HEK293 (cell line): ENCODE results near the gene C12orf42.

ENCODE experiments used
- CTCF ChIA-PET: fragments of 350-600 bp; formaldehyde crosslinking; extraction: SDS; loops from one replicate; lab custom pipeline; 2021; ENCODE audit warnings: antibody characterized with exemption; lab: Yijun Ruan, JAX
- POLR2A ChIA-PET: fragments of 300-600 bp; formaldehyde crosslinking; extraction: SDS; loops from one replicate; lab custom pipeline; 2020; ENCODE audit warnings: antibody characterized with exemption, inconsistent platforms; lab: Yijun Ruan, JAX
- H3K27ac ChIP-seq: fragments of 200-500 bp; sonication (Bioruptor generic); 2 replicates; pipeline ENCODE4 v1.5.1; 2014; ENCODE audit warnings: low read depth, low read length, control low read depth, inconsistent platforms; ENCODE audit errors: extremely low read depth
- H3K36me3 ChIP-seq, 2 experiments: fragments of 200-500 bp in 1 of 2; sonication (Bioruptor generic) in 1 of 2; 1 replicate in 1 of 2; 2 replicates in 1 of 2; pipeline ENCODE4 v1.5.1; 2014 to 2017; ENCODE audit warnings: inconsistent platforms in 2 of 2, low read length in 2 of 2; ENCODE audit not compliant: control insufficient read depth in 2 of 2, insufficient read depth in 1 of 2
- H3K4me1 ChIP-seq: fragments of 200-500 bp; sonication (Bioruptor generic); 2 replicates; pipeline ENCODE4 v1.5.1; 2014; ENCODE audit warnings: mild to moderate bottlenecking, low read length, inconsistent platforms; ENCODE audit not compliant: control insufficient read depth, insufficient read depth
- H3K4me3 ChIP-seq: 2 replicates; pipeline ENCODE4 v1.5.1; 2011; ENCODE audit warnings: low read depth, mild to moderate bottlenecking, control low read depth, low read length, moderate library complexity
- H3K9me3 ChIP-seq: fragments of 200-500 bp; sonication (Bioruptor generic); 2 replicates; pipeline ENCODE4 v1.5.1; 2014; ENCODE audit warnings: low read depth, low read length, inconsistent platforms; ENCODE audit not compliant: control insufficient read depth, insufficient read depth
- KLF7 ChIP-seq: fragments of 450-650 bp; formaldehyde crosslinking; IDR thresholded peaks from 2 replicates; pipeline ENCODE4 v1.5.1; 2016; ENCODE audit warnings: missing biosample characterization, missing genetic modification characterization, borderline replicate concordance
- MYNN ChIP-seq: fragments of 450-650 bp; formaldehyde crosslinking; IDR thresholded peaks from 2 replicates; pipeline ENCODE4 v1.5.1; 2016; ENCODE audit warnings: missing biosample characterization, missing genetic modification characterization, borderline replicate concordance
- OVOL3 ChIP-seq: fragments of 450-650 bp; formaldehyde crosslinking; IDR thresholded peaks from 2 replicates; pipeline ENCODE4 v1.5.1; 2016; ENCODE audit warnings: missing biosample characterization, missing genetic modification characterization
- SETDB1 ChIP-seq: IDR thresholded peaks from one replicate; pipeline ENCODE4 v1.6.1; 2017; ENCODE audit warnings: mild to moderate bottlenecking, low read length, moderate library complexity, mixed read lengths; ENCODE audit not compliant: insufficient read length
- WT1 ChIP-seq: fragments of 450-650 bp; formaldehyde crosslinking; IDR thresholded peaks from 2 replicates; pipeline ENCODE4 v1.5.1; 2016; ENCODE audit warnings: missing biosample characterization, missing genetic modification characterization
- ZBTB17 ChIP-seq: fragments of 450-650 bp; formaldehyde crosslinking; IDR thresholded peaks from 2 replicates; pipeline ENCODE4 v1.5.1; 2016; ENCODE audit warnings: missing biosample characterization, missing genetic modification characterization
- ZBTB6 ChIP-seq: fragments of 450-650 bp; formaldehyde crosslinking; IDR thresholded peaks from 2 replicates; pipeline ENCODE4 v1.5.1; 2017; ENCODE audit warnings: missing biosample characterization, missing genetic modification characterization
- ZEB2 ChIP-seq: fragments of 450-650 bp; formaldehyde crosslinking; IDR thresholded peaks from 2 replicates; pipeline ENCODE4 v1.5.1; 2016; ENCODE audit warnings: missing biosample characterization, missing genetic modification characterization
- ZNF112 ChIP-seq: fragments of 450-650 bp; formaldehyde crosslinking; IDR thresholded peaks from 2 replicates; pipeline ENCODE4 v1.5.0; 2017; ENCODE audit warnings: missing biosample characterization, missing genetic modification characterization
- ZNF114 ChIP-seq: fragments of 450-650 bp; formaldehyde crosslinking; IDR thresholded peaks from 2 replicates; pipeline ENCODE4 v1.5.0; 2017; ENCODE audit warnings: missing biosample characterization, missing genetic modification characterization
- ZNF148 ChIP-seq: fragments of 450-650 bp; formaldehyde crosslinking; IDR thresholded peaks from 2 replicates; pipeline ENCODE4 v1.5.0; 2017; ENCODE audit warnings: missing biosample characterization, missing genetic modification characterization, borderline replicate concordance
- ZNF184 ChIP-seq: fragments of 450-650 bp; IDR thresholded peaks from 2 replicates; pipeline ENCODE4 v1.5.1; 2018; ENCODE audit warnings: missing biosample characterization, mild to moderate bottlenecking, missing genetic modification characterization
- ZNF214 ChIP-seq: fragments of 450-650 bp; formaldehyde crosslinking; IDR thresholded peaks from 2 replicates; pipeline ENCODE4 v1.5.1; 2017; ENCODE audit warnings: missing biosample characterization, mild to moderate bottlenecking, missing genetic modification characterization, borderline replicate concordance
- ZNF239 ChIP-seq: fragments of 450-650 bp; formaldehyde crosslinking; IDR thresholded peaks from 2 replicates; pipeline ENCODE4 v1.5.1; 2016; ENCODE audit warnings: missing biosample characterization, missing genetic modification characterization
- ZNF423 ChIP-seq: fragments of 450-650 bp; formaldehyde crosslinking; IDR thresholded peaks from 2 replicates; pipeline ENCODE4 v1.5.1; 2016; ENCODE audit warnings: missing biosample characterization, missing genetic modification characterization
- ZNF426 ChIP-seq: fragments of 450-650 bp; formaldehyde crosslinking; IDR thresholded peaks from 2 replicates; pipeline ENCODE4 v1.5.1; 2017; ENCODE audit warnings: missing biosample characterization, missing genetic modification characterization, mild to moderate bottlenecking, inconsistent platforms, moderate library complexity
- ZNF514 ChIP-seq: fragments of 450-650 bp; formaldehyde crosslinking; IDR thresholded peaks from 2 replicates; pipeline ENCODE4 v1.5.1; 2016; ENCODE audit warnings: missing biosample characterization, missing genetic modification characterization
- ZNF580 ChIP-seq: fragments of 450-650 bp; formaldehyde crosslinking; IDR thresholded peaks from 2 replicates; pipeline ENCODE4 v1.5.1; 2016; ENCODE audit warnings: missing biosample characterization, missing genetic modification characterization
- ZNF624 ChIP-seq: fragments of 450-650 bp; formaldehyde crosslinking; IDR thresholded peaks from 2 replicates; pipeline ENCODE4 v1.5.1; 2017; ENCODE audit warnings: missing biosample characterization, missing genetic modification characterization
- ZNF701 ChIP-seq: fragments of 450-650 bp; formaldehyde crosslinking; IDR thresholded peaks from 2 replicates; pipeline ENCODE4 v1.5.1; 2016; ENCODE audit warnings: missing biosample characterization, missing genetic modification characterization
- ZSCAN4 ChIP-seq: fragments of 450-650 bp; formaldehyde crosslinking; IDR thresholded peaks from 2 replicates; pipeline ENCODE4 v1.5.1; 2017; ENCODE audit warnings: missing biosample characterization, missing genetic modification characterization
- TF ChIP-seq, protein P1 (sequence below): fragments of 450-650 bp; formaldehyde crosslinking; IDR thresholded peaks from 2 replicates; pipeline ENCODE4 v1.5.1; 2016; ENCODE audit warnings: missing biosample characterization, missing genetic modification characterization
- TF ChIP-seq, protein P2 (sequence below): fragments of 450-650 bp; formaldehyde crosslinking; IDR thresholded peaks from 2 replicates; pipeline ENCODE4 v1.5.1; 2016; ENCODE audit warnings: missing biosample characterization, missing genetic modification characterization
- TF ChIP-seq, protein P3 (sequence below): fragments of 450-650 bp; formaldehyde crosslinking; IDR thresholded peaks from 2 replicates; pipeline ENCODE4 v1.5.1; 2016; ENCODE audit warnings: missing biosample characterization, missing genetic modification characterization

Gene C12orf42

GRCh38 chr12:103318566-103318965 is 177.2 kb downstream of the C12orf42 start:
- no peak overlapping the region for H3K27ac ChIP-seq
- POLR2A ChIA-PET = no interaction called here
- H3K4me1 ChIP-seq = no peaks in the 10 kb centered on the region
- no peak overlapping the region for H3K4me3 ChIP-seq
- no peak for TF ChIP-seq ZSCAN4 (tag by site-specific recombination)
- TF ChIP-seq ZNF184 (tag by site-specific recombination) = no peak
- no peak for TF ChIP-seq ZNF701 (tag by site-specific recombination)
- no peak for TF ChIP-seq SETDB1
- TF ChIP-seq, protein P1, sequence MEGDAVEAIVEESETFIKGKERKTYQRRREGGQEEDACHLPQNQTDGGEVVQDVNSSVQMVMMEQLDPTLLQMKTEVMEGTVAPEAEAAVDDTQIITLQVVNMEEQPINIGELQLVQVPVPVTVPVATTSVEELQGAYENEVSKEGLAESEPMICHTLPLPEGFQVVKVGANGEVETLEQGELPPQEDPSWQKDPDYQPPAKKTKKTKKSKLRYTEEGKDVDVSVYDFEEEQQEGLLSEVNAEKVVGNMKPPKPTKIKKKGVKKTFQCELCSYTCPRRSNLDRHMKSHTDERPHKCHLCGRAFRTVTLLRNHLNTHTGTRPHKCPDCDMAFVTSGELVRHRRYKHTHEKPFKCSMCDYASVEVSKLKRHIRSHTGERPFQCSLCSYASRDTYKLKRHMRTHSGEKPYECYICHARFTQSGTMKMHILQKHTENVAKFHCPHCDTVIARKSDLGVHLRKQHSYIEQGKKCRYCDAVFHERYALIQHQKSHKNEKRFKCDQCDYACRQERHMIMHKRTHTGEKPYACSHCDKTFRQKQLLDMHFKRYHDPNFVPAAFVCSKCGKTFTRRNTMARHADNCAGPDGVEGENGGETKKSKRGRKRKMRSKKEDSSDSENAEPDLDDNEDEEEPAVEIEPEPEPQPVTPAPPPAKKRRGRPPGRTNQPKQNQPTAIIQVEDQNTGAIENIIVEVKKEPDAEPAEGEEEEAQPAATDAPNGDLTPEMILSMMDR (tag by site-specific recombination) = no peak
- TF ChIP-seq ZNF423 (tag by site-specific recombination) = no peak
- no peak for TF ChIP-seq ZBTB6 (tag by site-specific recombination)
- no peak for TF ChIP-seq ZNF214 (tag by site-specific recombination)
- TF ChIP-seq ZEB2 (tag by site-specific recombination) = no peak
- CTCF ChIA-PET = interaction anchor here (0.6 kb wide), 1 partner anchor 528 kb away, joined by 4 read pairs; no protein-coding TSS in a partner anchor
- no peaks in the 10 kb centered on the region for H3K9me3 ChIP-seq
- no peaks in the 10 kb centered on the region for H3K36me3 ChIP-seq

GRCh38 chr12:103317220-103317619 is 178.5 kb downstream of the C12orf42 start:
- Histone ChIP-seq H3K4me1 (no peaks in the 10 kb centered on the region), H3K4me3 (no peak overlapping the region), H3K36me3 (no peaks in the 10 kb centered on the region), H3K9me3 (no peaks in the 10 kb centered on the region), H3K27ac (no peak overlapping the region)
- CTCF ChIA-PET = no interaction called here
- POLR2A ChIA-PET = no interaction called here
- TF ChIP-seq OVOL3 (tag by site-specific recombination) (no peak), ZNF426 (tag by site-specific recombination) (no peak), ZNF112 (tag by site-specific recombination) (no peak), ZNF580 (tag by site-specific recombination) (no peak), ZNF114 (tag by site-specific recombination) (no peak), ZNF624 (no peak), WT1 (tag by site-specific recombination) (no peak), KLF7 (tag by site-specific recombination) (no peak), ZNF239 (tag by site-specific recombination) (no peak), ZNF148 (tag by site-specific recombination) (no peak), ZNF514 (tag by site-specific recombination) (no peak), ZBTB17 (tag by site-specific recombination) (no peak), MYNN (tag by site-specific recombination) (no peak)
- TF ChIP-seq, protein P2, sequence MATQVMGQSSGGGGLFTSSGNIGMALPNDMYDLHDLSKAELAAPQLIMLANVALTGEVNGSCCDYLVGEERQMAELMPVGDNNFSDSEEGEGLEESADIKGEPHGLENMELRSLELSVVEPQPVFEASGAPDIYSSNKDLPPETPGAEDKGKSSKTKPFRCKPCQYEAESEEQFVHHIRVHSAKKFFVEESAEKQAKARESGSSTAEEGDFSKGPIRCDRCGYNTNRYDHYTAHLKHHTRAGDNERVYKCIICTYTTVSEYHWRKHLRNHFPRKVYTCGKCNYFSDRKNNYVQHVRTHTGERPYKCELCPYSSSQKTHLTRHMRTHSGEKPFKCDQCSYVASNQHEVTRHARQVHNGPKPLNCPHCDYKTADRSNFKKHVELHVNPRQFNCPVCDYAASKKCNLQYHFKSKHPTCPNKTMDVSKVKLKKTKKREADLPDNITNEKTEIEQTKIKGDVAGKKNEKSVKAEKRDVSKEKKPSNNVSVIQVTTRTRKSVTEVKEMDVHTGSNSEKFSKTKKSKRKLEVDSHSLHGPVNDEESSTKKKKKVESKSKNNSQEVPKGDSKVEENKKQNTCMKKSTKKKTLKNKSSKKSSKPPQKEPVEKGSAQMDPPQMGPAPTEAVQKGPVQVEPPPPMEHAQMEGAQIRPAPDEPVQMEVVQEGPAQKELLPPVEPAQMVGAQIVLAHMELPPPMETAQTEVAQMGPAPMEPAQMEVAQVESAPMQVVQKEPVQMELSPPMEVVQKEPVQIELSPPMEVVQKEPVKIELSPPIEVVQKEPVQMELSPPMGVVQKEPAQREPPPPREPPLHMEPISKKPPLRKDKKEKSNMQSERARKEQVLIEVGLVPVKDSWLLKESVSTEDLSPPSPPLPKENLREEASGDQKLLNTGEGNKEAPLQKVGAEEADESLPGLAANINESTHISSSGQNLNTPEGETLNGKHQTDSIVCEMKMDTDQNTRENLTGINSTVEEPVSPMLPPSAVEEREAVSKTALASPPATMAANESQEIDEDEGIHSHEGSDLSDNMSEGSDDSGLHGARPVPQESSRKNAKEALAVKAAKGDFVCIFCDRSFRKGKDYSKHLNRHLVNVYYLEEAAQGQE (tag by site-specific recombination) = no peak
- TF ChIP-seq, protein P3, sequence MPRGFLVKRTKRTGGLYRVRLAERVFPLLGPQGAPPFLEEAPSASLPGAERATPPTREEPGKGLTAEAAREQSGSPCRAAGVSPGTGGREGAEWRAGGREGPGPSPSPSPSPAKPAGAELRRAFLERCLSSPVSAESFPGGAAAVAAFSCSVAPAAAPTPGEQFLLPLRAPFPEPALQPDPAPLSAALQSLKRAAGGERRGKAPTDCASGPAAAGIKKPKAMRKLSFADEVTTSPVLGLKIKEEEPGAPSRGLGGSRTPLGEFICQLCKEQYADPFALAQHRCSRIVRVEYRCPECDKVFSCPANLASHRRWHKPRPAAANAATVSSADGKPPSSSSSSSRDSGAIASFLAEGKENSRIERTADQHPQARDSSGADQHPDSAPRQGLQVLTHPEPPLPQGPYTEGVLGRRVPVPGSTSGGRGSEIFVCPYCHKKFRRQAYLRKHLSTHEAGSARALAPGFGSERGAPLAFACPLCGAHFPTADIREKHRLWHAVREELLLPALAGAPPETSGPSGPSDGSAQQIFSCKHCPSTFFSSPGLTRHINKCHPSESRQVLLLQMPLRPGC = no peak
